H1 (cell line): Measurements from ENCODE around the gene MARCHF3.

ENCODE experiments used
- EGR1 ChIP-seq: IDR thresholded peaks from 2 replicates; pipeline ENCODE4 v1.6.1; 2011; ENCODE audit warnings: low read depth, low read length, borderline replicate concordance
- HDAC6 ChIP-seq: IDR thresholded peaks from one replicate; pipeline ENCODE4 v1.7.1; 2012; ENCODE audit warnings: low read depth, mild to moderate bottlenecking, inconsistent platforms, low read length, moderate library complexity
- MAFK ChIP-seq: IDR thresholded peaks from 2 replicates; pipeline ENCODE4 v1.6.1; 2012; ENCODE audit warnings: low read depth, mild to moderate bottlenecking, improper control_type of control experiment, low read length
- POLR2A ChIP-seq, 2 experiments: IDR thresholded peaks; 1 replicate in 1 of 2; 2 replicates in 1 of 2; pipeline ENCODE4 v1.6.1; 2011; ENCODE audit warnings: low read depth in 2 of 2, low read length in 2 of 2, mild to moderate bottlenecking in 2 of 2; ENCODE audit errors: control extremely low read depth in 1 of 2
- RNF2 ChIP-seq: fragments of 200-900, 300-1000 bp; sonication (generic); IDR thresholded peaks from 2 replicates; pipeline ENCODE4 v1.7.1; 2016; ENCODE audit warnings: borderline replicate concordance, low read depth, mild to moderate bottlenecking, antibody characterized with exemption, low read length; ENCODE audit not compliant: poor library complexity, severe bottlenecking; ENCODE audit errors: missing control alignments
- TBP ChIP-seq: IDR thresholded peaks from 2 replicates; pipeline ENCODE4 v1.6.1; 2011; ENCODE audit warnings: low read depth, low read length, improper control_type of control experiment
- YY1 ChIP-seq: IDR thresholded peaks from 2 replicates; pipeline ENCODE4 v1.6.1; 2011; ENCODE audit warnings: low read depth, mild to moderate bottlenecking, low read length
- TF ChIP-seq, protein P1 (sequence below): fragments of 300-600 bp; sonication (generic); IDR thresholded peaks from 2 replicates; pipeline ENCODE4 v1.7.1; 2012; ENCODE audit warnings: low read length, moderate library complexity, mild to moderate bottlenecking, inconsistent platforms; ENCODE audit not compliant: insufficient replicate concordance
- TF ChIP-seq, protein P2 (sequence below): IDR thresholded peaks from 2 replicates; pipeline ENCODE4 v1.6.1; 2012; ENCODE audit warnings: inconsistent platforms

DNA sequence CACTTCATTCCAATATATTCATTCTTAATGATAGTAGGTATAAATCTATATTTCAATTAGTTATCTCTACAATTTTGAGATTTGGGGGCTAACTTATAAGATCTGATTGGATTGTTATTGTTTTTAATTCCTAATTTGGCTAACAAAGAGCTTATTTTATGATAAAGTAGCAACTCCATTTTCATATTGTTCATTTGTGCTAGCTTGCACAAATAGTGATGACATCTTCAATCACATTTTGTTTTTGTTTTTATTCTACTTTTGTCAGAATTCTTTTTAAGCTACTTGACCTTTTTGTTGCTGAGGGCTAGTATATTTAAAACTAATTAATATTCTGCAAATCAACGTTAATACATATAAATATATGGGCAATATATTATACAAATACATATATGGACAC lies 22.8 kb downstream of the MARCHF3 start:
- TF ChIP-seq MAFK (no peak), POLR2A (IDR thresholded peaks at IDR 0.05; ENCODE audit: control extremely low read depth in 1 of 2, low read depth in 2 of 2, low read length in 2 of 2) (no peak), TBP (no peak), YY1 (no peak), RNF2 (no peak), HDAC6 (no peak), EGR1 (no peak)
- TF ChIP-seq, protein P1, sequence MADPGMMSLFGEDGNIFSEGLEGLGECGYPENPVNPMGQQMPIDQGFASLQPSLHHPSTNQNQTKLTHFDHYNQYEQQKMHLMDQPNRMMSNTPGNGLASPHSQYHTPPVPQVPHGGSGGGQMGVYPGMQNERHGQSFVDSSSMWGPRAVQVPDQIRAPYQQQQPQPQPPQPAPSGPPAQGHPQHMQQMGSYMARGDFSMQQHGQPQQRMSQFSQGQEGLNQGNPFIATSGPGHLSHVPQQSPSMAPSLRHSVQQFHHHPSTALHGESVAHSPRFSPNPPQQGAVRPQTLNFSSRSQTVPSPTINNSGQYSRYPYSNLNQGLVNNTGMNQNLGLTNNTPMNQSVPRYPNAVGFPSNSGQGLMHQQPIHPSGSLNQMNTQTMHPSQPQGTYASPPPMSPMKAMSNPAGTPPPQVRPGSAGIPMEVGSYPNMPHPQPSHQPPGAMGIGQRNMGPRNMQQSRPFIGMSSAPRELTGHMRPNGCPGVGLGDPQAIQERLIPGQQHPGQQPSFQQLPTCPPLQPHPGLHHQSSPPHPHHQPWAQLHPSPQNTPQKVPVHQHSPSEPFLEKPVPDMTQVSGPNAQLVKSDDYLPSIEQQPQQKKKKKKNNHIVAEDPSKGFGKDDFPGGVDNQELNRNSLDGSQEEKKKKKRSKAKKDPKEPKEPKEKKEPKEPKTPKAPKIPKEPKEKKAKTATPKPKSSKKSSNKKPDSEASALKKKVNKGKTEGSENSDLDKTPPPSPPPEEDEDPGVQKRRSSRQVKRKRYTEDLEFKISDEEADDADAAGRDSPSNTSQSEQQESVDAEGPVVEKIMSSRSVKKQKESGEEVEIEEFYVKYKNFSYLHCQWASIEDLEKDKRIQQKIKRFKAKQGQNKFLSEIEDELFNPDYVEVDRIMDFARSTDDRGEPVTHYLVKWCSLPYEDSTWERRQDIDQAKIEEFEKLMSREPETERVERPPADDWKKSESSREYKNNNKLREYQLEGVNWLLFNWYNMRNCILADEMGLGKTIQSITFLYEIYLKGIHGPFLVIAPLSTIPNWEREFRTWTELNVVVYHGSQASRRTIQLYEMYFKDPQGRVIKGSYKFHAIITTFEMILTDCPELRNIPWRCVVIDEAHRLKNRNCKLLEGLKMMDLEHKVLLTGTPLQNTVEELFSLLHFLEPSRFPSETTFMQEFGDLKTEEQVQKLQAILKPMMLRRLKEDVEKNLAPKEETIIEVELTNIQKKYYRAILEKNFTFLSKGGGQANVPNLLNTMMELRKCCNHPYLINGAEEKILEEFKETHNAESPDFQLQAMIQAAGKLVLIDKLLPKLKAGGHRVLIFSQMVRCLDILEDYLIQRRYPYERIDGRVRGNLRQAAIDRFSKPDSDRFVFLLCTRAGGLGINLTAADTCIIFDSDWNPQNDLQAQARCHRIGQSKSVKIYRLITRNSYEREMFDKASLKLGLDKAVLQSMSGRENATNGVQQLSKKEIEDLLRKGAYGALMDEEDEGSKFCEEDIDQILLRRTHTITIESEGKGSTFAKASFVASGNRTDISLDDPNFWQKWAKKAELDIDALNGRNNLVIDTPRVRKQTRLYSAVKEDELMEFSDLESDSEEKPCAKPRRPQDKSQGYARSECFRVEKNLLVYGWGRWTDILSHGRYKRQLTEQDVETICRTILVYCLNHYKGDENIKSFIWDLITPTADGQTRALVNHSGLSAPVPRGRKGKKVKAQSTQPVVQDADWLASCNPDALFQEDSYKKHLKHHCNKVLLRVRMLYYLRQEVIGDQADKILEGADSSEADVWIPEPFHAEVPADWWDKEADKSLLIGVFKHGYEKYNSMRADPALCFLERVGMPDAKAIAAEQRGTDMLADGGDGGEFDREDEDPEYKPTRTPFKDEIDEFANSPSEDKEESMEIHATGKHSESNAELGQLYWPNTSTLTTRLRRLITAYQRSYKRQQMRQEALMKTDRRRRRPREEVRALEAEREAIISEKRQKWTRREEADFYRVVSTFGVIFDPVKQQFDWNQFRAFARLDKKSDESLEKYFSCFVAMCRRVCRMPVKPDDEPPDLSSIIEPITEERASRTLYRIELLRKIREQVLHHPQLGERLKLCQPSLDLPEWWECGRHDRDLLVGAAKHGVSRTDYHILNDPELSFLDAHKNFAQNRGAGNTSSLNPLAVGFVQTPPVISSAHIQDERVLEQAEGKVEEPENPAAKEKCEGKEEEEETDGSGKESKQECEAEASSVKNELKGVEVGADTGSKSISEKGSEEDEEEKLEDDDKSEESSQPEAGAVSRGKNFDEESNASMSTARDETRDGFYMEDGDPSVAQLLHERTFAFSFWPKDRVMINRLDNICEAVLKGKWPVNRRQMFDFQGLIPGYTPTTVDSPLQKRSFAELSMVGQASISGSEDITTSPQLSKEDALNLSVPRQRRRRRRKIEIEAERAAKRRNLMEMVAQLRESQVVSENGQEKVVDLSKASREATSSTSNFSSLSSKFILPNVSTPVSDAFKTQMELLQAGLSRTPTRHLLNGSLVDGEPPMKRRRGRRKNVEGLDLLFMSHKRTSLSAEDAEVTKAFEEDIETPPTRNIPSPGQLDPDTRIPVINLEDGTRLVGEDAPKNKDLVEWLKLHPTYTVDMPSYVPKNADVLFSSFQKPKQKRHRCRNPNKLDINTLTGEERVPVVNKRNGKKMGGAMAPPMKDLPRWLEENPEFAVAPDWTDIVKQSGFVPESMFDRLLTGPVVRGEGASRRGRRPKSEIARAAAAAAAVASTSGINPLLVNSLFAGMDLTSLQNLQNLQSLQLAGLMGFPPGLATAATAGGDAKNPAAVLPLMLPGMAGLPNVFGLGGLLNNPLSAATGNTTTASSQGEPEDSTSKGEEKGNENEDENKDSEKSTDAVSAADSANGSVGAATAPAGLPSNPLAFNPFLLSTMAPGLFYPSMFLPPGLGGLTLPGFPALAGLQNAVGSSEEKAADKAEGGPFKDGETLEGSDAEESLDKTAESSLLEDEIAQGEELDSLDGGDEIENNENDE, result no peak
- TF ChIP-seq, protein P2, sequence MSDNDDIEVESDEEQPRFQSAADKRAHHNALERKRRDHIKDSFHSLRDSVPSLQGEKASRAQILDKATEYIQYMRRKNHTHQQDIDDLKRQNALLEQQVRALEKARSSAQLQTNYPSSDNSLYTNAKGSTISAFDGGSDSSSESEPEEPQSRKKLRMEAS, result no peak
